Tibial artery (tissue), 4 donors: ENCODE results near the gene CDK17.

Source experiments
- DNase-seq, 2 donors: peaks; one replicate each; pipeline ENCODE4 v3.0.0-alpha.2; 2019
- H3K27ac ChIP-seq, 2 donors: fragments of 200-600 bp; sonication (generic) in 1 of 2; 1 replicate in 1 of 2; 2 replicates in 1 of 2; pipeline ENCODE4 v1.5.1; 2018 to 2019; ENCODE audit warnings: mild to moderate bottlenecking in 1 of 2
- H3K27me3 ChIP-seq, 2 donors: fragments of 200-600 bp; sonication (generic) in 1 of 2; one replicate each; pipeline versions ENCODE4 v1.5.1 to v1.6.0; 2016 to 2019
- H3K36me3 ChIP-seq, 3 donors: fragments of 200-600 bp; sonication (generic) in 2 of 3; one replicate each; pipeline ENCODE4 v1.5.1; 2016 to 2019; ENCODE audit warnings: mild to moderate bottlenecking in 2 of 3
- H3K4me1 ChIP-seq, 4 donors: fragments of 200-600 bp; sonication (generic) in 2 of 4; 1 replicate in 3 of 4; 2 replicates in 1 of 4; pipeline ENCODE4 v1.5.1; 2016 to 2019
- H3K4me3 ChIP-seq, 2 donors: fragments of 200-600 bp; sonication (generic) in 1 of 2; 1 replicate in 1 of 2; 2 replicates in 1 of 2; pipeline ENCODE4 v1.5.1; 2018 to 2019; ENCODE audit warnings: mild to moderate bottlenecking in 2 of 2
- H3K9me3 ChIP-seq, 3 donors: fragments of 200-600 bp; sonication (generic) in 1 of 3; one replicate each; pipeline ENCODE4 v1.5.1; 2016 to 2019
- CTCF ChIP-seq, 2 experiments: fragments of 200-600 bp in 1 of 2; fragments of 450-650 bp in 1 of 2; IDR thresholded peaks; one replicate each; pipeline ENCODE4 v1.5.1; 2017 to 2019; ENCODE audit warnings: antibody characterized with exemption in 2 of 2, mild to moderate bottlenecking in 1 of 2, moderate library complexity in 1 of 2
- intact Hi-C: fragments of 100-400 bp; cut with DNase I; formaldehyde crosslinking; loops from one replicate; pipeline ENCODE4 v1.15.0; 2023; ENCODE audit warnings: low total_unique reads

Gene CDK17

GRCh38 chr12:96247563-96247962, 152.7 kb downstream of the CDK17 start:
- no peak for DNase-seq
- Histone ChIP-seq H3K27me3 (peaks cover 0 to under 1% of the 10 kb centered on the region in 2 donors), H3K4me1 (peaks cover 0 to 3% (median 0%) of the 10 kb centered on the region in 4 donors), H3K36me3 (peaks cover 0 to 40% (median 24%) of the 10 kb centered on the region in 3 donors), H3K27ac (no peak overlapping the region), H3K4me3 (no peak overlapping the region), H3K9me3 (no peaks in the 10 kb centered on the region)
- intact Hi-C loops = no loop called here
- TF ChIP-seq CTCF (IDR thresholded peaks at IDR 0.05) = no peak

DNA sequence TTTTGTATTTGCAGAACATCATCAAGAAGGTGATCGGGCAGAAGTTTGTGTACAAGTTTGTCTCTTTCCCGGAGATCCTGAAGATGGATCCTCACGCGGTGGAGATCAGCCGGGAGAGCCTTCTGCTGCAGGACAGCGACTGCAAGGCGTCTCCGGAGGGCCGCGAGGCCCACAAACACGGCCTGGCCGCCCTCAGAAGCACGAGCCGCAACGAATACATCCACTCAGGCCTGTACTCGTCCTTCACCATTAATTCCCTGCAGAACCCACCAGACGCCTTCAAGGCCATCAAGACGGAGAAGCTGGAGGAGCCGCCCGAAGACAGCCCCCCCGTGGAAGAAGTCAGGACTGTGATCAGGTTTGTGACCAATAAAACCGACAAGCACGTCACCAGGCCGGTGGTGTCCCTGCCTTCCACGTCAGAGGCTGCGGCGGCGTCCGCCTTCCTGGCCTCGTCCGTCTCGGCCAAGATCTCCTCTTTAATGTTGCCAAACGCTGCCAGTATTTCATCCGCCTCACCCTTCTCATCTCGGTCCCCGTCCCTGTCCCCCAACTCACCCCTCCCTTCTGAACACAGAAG, 153.2 kb downstream of the CDK17 start:
- Histone ChIP-seq H3K4me3 (no peak overlapping the region), H3K36me3 (peaks cover 0 to 37% (median 24%) of the 10 kb centered on the region in 3 donors), H3K27ac (no peak overlapping the region), H3K27me3 (peaks cover 0 to 3% of the 10 kb centered on the region in 2 donors), H3K4me1 (peaks cover 0 to 4% (median 0%) of the 10 kb centered on the region in 4 donors), H3K9me3 (no peaks in the 10 kb centered on the region)
- DNase-seq = no peak
- intact Hi-C loops = no loop called here
- TF ChIP-seq CTCF (IDR thresholded peaks at IDR 0.05) = no peak

- H3K4me1 ChIP-seq = peaks cover 0 to 10% (median 0%) of the 10 kb centered on the region in 4 donors
These were observed 155.4 kb downstream of the CDK17 start for GRCh38 chr12:96244826-96245225.

DNA sequence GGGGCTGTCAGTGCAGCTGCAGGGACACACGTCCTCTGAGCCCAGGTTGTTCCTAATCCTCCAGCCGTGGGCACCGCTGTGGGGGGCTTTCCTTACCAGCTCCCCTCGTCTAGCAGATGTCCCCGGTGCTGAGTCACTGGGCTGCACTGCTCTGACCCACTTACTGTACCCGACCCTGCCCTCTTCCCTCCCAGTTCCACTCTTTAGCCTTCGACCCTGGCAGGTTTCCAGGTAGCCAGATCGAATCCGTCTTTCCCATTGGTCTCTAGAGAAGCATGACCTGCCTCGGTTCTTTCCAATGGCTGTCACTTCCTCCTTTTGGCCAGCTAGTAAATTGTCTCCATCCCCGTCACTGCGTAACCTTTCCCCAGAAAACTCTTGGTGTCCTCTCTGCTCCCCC, 157.6 kb downstream of the CDK17 start:
- peak overlapping the region; percentile 20 to 52 for H3K27ac ChIP-seq
- H3K4me1 ChIP-seq = peaks cover 0 to 20% (median 9%) of the 10 kb centered on the region in 4 donors
- H3K9me3 ChIP-seq = no peaks in the 10 kb centered on the region
- no peak overlapping the region for H3K4me3 ChIP-seq
- DNase-seq = no peak
- intact Hi-C loops = no loop called here
- peaks cover 0 to 10% of the 10 kb centered on the region in 2 donors for H3K27me3 ChIP-seq
- peaks cover 0 to 14% (median 12%) of the 10 kb centered on the region in 3 donors for H3K36me3 ChIP-seq
- no peak for TF ChIP-seq CTCF (IDR thresholded peaks at IDR 0.05)

More at GRCh38 chr12:96244826-96245225, 155.4 kb downstream of the CDK17 start:
- intact Hi-C loops = no loop called here
- H3K27me3 ChIP-seq = peaks cover 0 to 7% of the 10 kb centered on the region in 2 donors
- peaks cover 0 to 20% (median 18%) of the 10 kb centered on the region in 3 donors for H3K36me3 ChIP-seq
- no peak overlapping the region for H3K4me3 ChIP-seq
- DNase-seq = no peak
- no peak overlapping the region for H3K27ac ChIP-seq
- H3K9me3 ChIP-seq = no peaks in the 10 kb centered on the region
- no peak for TF ChIP-seq CTCF (IDR thresholded peaks at IDR 0.05)

DNA sequence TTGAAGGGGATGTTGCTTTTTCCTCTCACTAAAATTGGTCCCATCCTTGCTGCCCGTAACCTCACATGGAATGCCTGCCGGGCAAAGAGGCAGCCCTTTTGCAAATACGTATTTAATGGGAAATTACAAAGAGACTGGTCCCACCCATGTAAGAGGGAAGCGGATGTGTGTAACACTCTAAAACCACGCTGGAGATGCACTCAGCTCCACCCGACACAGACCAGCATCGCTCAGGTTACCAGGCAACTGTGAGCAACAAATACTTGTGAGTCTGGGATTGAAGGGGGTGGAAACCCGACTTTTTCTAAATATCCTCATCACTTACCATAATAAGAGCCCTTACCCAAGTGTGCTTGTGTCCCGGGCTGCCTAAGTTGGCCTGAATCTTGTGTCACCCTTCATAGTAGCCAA, 158.4 kb downstream of the CDK17 start:
- H3K4me3 ChIP-seq = no peak overlapping the region
- H3K27ac ChIP-seq = peak overlapping the region; percentile 20 to 52
- intact Hi-C loops = no loop called here
- peaks cover 0 to 6% (median 5%) of the 10 kb centered on the region in 3 donors for H3K36me3 ChIP-seq
- H3K9me3 ChIP-seq = no peaks in the 10 kb centered on the region
- H3K4me1 ChIP-seq = peaks cover 0 to 28% (median 17%) of the 10 kb centered on the region in 4 donors
- H3K27me3 ChIP-seq = peaks cover 0 to 10% of the 10 kb centered on the region in 2 donors
- no peak for TF ChIP-seq CTCF (IDR thresholded peaks at IDR 0.05)
- peak in 1 of 2 donors; percentile 75 for DNase-seq
